Parathyroid adenoma (tissue), 2 donors: ENCODE measurements around the gene CDKN2AIPNL.
"Not testable (repeated sequence)": the region's sequence is repeated elsewhere in the genome, so short reads cannot be mapped to it uniquely, and the experiment has no call there.

ENCODE experiments used
- H2AFZ ChIP-seq: fragments of 300-600 bp; sonication (generic); one replicate; pipeline ENCODE4 v1.7.0; 2017; ENCODE audit warnings: antibody characterized with exemption, mild to moderate bottlenecking
- H3K27ac ChIP-seq: fragments of 300-600 bp; sonication (generic); one replicate; pipeline ENCODE4 v1.7.0; 2017
- H3K27me3 ChIP-seq: fragments of 300-600 bp; sonication (generic); one replicate; pipeline ENCODE4 v1.7.0; 2017; ENCODE audit warnings: low read length; ENCODE audit not compliant: control insufficient read depth, insufficient read depth
- H3K36me3 ChIP-seq: fragments of 300-600 bp; sonication (generic); one replicate; pipeline ENCODE4 v1.7.0; 2017; ENCODE audit warnings: low read length; ENCODE audit not compliant: control insufficient read depth, insufficient read depth
- H3K4me1 ChIP-seq: fragments of 300-600 bp; sonication (generic); one replicate; pipeline ENCODE4 v1.7.0; 2017; ENCODE audit warnings: control low read depth
- H3K4me2 ChIP-seq: fragments of 300-600 bp; sonication (generic); one replicate; pipeline ENCODE4 v1.7.0; 2017; ENCODE audit warnings: low read length
- H3K4me3 ChIP-seq: fragments of 300-600 bp; sonication (generic); one replicate; pipeline ENCODE4 v1.7.0; 2017; ENCODE audit warnings: low read depth, low read length
- H3K79me2 ChIP-seq: fragments of 300-600 bp; sonication (generic); one replicate; pipeline ENCODE4 v1.7.0; 2017; ENCODE audit warnings: control low read depth
- H3K9ac ChIP-seq: fragments of 300-600 bp; sonication (generic); one replicate; pipeline ENCODE4 v1.7.0; 2017; ENCODE audit warnings: mild to moderate bottlenecking
- H3K9me3 ChIP-seq: fragments of 300-600 bp; sonication (generic); one replicate; pipeline ENCODE4 v1.7.0; 2017; ENCODE audit warnings: low read length; ENCODE audit not compliant: control insufficient read depth
- TF ChIP-seq, protein P1 (sequence below): fragments of 300-600 bp; sonication (generic); IDR thresholded peaks from one replicate; pipeline ENCODE4 v1.7.0; 2017; ENCODE audit warnings: antibody characterized with exemption, mild to moderate bottlenecking
- donor health status: primary hyperparathyroidism.

CDKN2AIPNL gene

DNA sequence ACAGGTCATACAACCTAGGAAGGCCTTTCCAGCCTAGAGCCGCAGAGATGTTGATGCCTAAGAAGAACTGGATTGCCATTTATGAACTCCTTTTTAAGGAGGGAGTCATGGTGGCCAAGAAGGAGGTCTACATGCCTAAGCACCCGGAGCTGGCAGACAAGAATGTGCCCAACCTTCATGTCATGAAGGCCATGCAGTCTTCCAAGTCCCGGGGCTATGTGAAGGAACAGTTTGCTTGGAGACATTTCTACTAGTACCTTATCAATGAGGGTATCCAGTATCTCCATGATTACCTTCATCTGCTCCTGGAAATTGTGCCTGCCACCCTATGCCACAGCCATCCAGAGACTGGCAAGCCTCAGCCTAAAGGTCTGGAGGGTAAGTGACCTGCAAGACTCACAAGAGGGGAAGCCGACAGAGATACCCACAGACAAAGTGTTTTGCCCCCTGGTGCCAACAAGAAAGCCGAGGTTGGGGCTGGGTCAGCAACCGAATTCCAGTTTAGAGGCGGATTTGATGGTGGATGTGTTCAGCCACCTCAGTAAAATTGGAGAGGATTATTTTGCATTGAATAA, 11.2 kb upstream of the CDKN2AIPNL start:
- TF ChIP-seq, protein P1, sequence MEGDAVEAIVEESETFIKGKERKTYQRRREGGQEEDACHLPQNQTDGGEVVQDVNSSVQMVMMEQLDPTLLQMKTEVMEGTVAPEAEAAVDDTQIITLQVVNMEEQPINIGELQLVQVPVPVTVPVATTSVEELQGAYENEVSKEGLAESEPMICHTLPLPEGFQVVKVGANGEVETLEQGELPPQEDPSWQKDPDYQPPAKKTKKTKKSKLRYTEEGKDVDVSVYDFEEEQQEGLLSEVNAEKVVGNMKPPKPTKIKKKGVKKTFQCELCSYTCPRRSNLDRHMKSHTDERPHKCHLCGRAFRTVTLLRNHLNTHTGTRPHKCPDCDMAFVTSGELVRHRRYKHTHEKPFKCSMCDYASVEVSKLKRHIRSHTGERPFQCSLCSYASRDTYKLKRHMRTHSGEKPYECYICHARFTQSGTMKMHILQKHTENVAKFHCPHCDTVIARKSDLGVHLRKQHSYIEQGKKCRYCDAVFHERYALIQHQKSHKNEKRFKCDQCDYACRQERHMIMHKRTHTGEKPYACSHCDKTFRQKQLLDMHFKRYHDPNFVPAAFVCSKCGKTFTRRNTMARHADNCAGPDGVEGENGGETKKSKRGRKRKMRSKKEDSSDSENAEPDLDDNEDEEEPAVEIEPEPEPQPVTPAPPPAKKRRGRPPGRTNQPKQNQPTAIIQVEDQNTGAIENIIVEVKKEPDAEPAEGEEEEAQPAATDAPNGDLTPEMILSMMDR, result no peak
- no peak overlapping the region for H2AFZ ChIP-seq
- H3K79me2 ChIP-seq, result no peaks in the 10 kb centered on the region
- no peak overlapping the region for H3K4me2 ChIP-seq
- no peaks in the 10 kb centered on the region for H3K4me1 ChIP-seq
- H3K9ac ChIP-seq, result no peak overlapping the region
- no peaks in the 10 kb centered on the region for H3K9me3 ChIP-seq
- no peaks in the 10 kb centered on the region for H3K27me3 ChIP-seq
- H3K27ac ChIP-seq, result no peak overlapping the region
- H3K4me3 ChIP-seq, result no peak overlapping the region
- no peaks in the 10 kb centered on the region for H3K36me3 ChIP-seq

DNA sequence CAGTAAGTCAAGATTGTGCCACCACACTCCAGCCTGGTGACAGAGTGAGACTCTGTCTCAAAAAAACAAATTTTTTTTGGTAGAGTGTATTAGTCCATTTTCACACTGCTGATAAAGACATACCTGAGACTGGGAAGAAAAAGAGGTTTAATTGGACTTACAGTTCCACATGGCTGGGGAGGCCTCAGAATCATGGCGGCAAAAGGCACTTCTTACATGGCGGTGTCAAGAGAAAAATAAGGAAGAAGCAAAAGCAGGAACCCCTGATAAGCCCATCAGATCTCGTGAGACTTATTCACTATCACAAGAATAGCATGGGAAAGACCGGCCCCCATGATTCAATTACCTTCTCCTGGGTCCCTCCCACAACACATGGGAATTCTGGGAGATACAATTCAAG, 9.4 kb upstream of the CDKN2AIPNL start:
- not testable (repeated sequence) for H3K4me2 ChIP-seq, H3K79me2 ChIP-seq, H2AFZ ChIP-seq, H3K9me3 ChIP-seq, H3K27ac ChIP-seq, H3K36me3 ChIP-seq, H3K9ac ChIP-seq, H3K27me3 ChIP-seq, H3K4me3 ChIP-seq, H3K4me1 ChIP-seq

DNA sequence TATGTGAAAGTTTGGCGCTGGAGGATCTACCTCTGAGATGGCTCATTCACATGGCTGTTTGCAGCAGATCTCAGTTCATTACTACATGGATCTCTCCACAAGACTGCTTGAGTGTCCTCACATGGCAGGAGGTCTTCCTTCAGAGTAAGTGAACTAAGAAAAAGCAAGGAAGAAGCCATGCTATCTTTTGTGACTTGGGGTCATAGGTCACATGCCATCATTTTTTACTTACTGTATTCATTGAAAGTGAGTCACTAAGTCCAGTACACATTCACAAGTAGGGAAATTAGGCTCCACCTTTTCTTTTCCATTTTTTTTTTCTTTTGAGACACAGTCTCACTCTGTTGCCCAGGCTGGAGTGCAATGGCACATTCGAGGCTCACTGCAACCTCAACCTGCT, 8.7 kb upstream of the CDKN2AIPNL start:
- Histone ChIP-seq H3K4me2 (no peak overlapping the region), H2AFZ (no peak overlapping the region), H3K4me1 (no peaks in the 10 kb centered on the region), H3K27me3 (no peaks in the 10 kb centered on the region), H3K9me3 (no peaks in the 10 kb centered on the region), H3K9ac (no peak overlapping the region), H3K36me3 (no peaks in the 10 kb centered on the region), H3K79me2 (no peaks in the 10 kb centered on the region), H3K27ac (no peak overlapping the region), H3K4me3 (no peak overlapping the region)
- TF ChIP-seq, protein P1, result no peak

DNA sequence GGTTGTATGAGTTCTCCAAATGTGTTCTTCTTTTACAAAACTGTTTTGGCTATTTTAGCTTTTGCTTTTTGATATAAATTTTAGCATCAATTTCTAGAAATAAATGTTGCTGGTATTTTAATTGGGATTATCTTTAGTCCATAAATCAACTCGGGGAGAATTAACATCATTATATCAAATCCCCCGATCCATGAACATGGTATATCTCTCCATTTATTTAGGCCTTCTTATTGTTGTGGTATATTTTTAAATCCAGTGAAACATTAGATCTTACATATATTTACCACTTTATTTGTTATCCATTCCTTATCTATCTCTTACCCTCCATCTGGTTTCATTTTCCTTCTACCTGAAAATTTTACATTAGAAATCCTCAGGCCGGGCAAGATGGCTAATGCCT, 7.3 kb upstream of the CDKN2AIPNL start:
- Histone ChIP-seq H3K9me3 (no peaks in the 10 kb centered on the region), H3K79me2 (no peaks in the 10 kb centered on the region), H3K36me3 (no peaks in the 10 kb centered on the region), H3K4me3 (no peak overlapping the region), H3K9ac (no peak overlapping the region), H3K4me2 (no peak overlapping the region), H3K27ac (no peak overlapping the region), H3K27me3 (no peaks in the 10 kb centered on the region), H3K4me1 (no peaks in the 10 kb centered on the region), H2AFZ (no peak overlapping the region)
- TF ChIP-seq, protein P1, result no peak

DNA sequence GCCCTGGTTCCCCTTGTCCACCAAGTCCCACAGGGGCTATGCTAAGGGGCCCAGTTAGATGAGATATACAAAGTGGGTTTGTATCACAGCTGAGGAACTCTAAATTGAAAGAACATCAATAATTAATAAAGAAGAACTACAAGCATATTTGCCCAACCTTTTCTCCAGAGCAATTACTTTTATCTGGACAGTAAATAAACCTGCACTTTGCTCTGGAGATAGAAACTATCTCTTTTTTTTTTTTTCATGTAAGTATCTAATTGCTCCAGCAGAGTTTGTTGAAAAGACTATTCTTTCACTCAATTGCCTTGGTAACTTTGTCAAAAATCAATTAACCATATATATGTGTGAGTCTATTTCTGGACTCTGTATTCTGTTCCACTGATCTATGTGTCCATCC, 6.0 kb upstream of the CDKN2AIPNL start:
- Histone ChIP-seq H3K27me3 (no peaks in the 10 kb centered on the region), H3K4me1 (peaks cover 7% of the 10 kb centered on the region), H3K4me3 (no peak overlapping the region), H3K79me2 (no peaks in the 10 kb centered on the region), H3K4me2 (no peak overlapping the region), H2AFZ (no peak overlapping the region), H3K27ac (no peak overlapping the region), H3K9ac (no peak overlapping the region), H3K36me3 (no peaks in the 10 kb centered on the region), H3K9me3 (no peaks in the 10 kb centered on the region)
- TF ChIP-seq, protein P1, result no peak
